GM18507 (cell line): ENCODE results near the gene SF3A2.

Source experiments
- DNase-seq: peaks from one replicate; pipeline ENCODE4 v3.0.0; 2011; ENCODE audit warnings: low read depth; ENCODE audit not compliant: insufficient read length; ENCODE audit errors: extremely low spot score
- FAIRE-seq: peaks from 2 replicates; lab custom pipeline; 2011; peaks lifted over from hg19 to GRCh38; lab: Jason Lieb, UNC

The SF3A2 gene

DNA sequence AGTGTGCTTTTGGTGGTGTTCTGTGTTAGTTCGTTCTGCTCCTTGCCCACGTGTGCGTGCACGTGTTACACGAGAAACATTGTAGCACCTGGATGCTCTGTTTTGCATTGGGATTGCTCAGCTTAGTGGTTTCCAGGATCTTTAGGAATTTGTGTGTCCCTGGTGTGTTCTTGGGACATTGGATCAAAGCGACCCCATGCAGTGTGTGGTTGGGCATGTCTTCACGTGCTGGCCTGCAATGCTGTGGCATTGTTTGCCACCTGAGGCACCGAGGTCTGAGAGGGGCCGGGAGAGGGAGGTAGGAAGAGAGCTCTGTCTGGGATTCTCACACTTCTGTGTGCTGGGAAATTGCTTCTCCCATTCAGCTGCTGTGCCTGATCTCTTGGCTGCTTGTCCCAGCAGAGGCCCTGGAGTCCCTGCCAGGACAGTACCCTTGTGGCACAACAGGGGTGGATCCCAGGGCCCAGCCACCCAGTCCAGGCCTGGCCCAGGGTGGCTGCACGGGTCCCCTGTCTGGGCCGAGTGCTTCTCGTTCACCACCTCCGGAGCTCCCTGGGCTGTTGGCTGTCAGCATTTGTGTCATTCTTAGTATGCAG, 11.8 kb upstream of the SF3A2 start:
- DNase-seq (no peak), FAIRE-seq (no peak)

DNA sequence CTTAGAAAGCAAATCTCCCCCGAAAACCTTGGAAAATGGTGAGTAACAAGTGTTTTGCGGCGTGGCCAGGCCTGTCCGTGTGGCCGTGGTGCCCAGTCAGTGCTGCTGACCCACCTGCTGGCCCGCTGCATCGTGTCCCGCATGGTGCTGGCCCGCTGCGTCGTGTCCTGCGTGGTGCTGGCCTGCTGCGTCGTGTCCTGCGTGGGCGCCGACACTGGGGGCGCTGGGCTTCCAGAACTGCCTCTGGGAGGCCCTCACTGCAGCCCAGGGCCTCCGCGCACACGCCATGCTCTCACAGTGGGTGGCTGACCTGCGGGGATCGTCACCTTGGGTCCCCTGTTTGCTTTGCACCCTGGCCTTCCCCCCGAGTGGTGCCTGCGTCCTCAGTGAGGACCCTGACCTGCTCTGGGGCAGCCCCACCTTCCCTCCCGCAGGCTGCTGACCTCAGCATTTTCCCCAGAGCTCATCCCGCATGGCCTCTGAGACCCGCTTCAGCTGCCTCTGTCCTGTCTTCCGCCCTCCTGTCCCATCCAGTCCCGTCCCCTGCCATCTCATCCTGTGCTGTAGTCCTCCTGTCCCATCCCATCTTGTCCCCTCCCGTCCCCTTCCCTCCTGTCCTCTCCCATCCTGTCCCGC, 11.1 kb upstream of the SF3A2 start:
- DNase-seq (no peak), FAIRE-seq (no peak)

DNA sequence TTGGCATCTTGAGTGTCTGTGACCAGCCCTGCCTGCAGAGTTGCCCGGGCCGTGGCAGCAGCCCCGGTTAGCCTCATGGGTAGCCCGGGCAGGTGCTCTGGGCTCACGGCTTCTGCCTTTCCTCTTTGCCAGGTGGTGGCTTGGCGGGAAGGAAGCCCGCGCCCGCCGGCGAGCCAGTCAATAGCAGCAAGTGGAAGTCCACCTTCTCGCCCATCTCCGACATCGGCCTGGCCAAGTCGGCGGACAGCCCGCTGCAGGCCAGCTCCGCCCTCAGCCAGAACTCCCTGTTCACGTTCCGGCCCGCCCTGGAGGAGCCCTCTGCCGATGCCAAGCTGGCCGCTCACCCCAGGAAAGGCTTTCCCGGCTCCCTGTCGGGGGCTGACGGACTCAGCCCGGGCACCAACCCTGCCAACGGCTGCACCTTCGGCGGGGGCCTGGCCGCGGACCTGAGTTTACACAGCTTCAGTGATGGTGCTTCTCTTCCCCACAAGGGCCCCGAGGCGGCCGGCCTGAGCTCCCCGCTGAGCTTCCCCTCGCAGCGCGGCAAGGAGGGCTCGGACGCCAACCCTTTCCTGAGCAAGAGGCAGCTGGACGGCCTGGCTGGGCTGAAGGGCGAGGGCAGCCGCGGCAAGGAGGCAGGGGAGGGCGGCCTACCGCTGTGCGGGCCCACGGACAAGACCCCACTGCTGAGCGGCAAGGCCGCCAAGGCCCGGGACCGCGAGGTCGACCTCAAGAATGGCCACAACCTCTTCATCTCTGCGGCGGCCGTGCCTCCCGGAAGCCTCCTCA, 10.4 kb upstream of the SF3A2 start:
- DNase-seq (no peak), FAIRE-seq (no peak)

DNA sequence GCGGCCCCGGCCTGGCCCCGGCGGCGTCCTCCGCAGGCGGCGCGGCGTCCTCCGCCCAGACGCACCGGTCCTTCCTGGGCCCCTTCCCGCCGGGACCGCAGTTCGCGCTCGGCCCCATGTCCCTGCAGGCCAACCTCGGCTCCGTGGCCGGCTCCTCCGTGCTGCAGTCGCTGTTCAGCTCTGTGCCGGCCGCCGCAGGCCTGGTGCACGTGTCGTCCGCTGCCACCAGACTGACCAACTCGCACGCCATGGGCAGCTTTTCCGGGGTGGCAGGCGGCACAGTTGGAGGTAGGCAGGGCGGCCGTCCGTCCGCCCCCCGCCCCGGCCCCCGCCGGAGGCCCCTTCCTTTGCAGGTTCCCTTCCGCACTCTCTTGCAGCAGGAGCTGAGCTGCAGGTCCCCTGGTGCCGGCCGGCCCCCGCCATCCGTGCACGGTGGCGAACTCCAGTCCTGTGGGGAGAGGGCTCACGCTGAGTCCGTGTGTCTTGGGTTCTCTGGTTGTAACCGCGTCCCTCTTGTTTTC, 9.7 kb upstream of the SF3A2 start:
- FAIRE-seq, result no peak

DNA sequence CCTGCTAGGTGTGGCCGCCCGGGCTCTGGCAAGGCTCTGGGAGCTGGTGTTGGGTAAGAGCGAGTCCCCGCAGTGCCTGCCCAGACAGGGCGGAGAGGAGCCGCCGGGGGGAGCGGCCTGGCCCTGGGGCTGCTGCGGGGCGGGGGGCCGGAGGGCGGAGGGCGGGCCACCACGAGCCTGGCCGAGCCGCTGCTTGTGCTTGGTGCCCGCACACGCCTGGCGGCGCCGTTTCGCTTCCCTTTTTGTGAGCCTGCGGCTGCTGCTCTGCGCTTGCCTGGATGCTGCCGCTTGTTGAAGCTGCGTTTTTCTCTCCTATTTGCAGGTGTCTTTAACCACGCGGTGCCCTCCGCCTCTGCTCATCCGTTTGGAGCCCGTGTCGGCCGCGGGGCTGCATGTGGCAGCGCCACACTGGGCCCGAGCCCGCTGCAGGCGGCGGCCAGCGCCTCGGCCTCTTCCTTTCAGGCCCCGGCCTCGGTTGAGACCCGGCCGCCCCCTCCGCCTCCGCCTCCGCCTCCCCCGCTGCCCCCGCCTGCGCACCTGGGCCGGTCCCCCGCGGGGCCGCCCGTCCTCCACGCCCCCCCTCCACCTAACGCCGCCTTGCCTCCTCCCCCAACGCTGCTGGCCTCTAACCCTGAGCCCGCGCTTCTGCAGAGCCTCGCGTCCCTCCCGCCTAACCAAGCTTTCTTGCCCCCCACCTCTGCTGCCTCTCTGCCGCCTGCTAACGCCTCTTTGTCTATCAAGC, 9.0 kb upstream of the SF3A2 start:
- peak; percentile 57 for DNase-seq
- peak; percentile 77 for FAIRE-seq

More for the DNA sequence above, 9.7 kb upstream of the SF3A2 start:
- no peak for DNase-seq

DNA sequence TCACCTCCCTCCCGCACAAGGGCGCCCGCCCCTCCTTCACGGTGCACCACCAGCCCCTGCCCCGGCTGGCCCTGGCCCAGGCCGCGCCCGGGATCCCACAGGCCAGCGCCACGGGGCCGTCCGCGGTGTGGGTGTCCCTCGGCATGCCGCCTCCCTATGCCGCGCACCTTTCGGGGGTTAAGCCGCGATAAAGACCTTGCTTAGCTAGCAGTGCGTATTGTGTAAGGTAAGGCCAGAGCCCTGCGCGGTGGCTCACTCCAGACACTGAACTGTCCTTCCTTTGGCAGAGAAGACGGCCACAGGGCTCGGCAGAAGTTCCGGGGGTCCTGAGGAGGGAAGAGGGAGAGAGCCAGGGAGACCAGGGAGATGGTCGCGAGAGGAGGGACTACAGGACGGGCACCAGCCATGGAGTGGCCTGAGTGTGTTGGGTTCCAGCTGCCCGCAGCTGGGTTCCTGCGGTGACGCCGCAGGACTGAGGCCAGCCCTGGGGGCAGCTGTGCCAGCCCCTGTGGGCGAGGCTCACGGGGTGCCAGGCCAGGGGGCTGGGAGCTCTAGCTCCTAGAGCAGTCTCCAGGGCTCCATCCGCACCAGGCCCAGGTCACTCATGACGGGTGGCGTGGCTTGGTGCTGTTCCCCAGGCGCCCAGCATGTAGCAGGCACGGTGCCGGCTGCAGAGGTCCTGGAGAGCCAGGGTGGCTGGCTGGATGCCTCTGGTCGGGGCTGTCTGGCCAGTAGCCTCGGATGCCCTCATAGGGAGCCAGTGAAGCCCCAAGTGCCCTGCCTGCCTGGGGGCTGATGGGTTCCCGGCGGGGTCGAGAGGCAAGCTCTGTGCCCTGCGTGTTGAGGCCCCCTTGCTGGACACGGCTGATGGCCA, 8.2 kb upstream of the SF3A2 start:
- no peak for FAIRE-seq

DNA sequence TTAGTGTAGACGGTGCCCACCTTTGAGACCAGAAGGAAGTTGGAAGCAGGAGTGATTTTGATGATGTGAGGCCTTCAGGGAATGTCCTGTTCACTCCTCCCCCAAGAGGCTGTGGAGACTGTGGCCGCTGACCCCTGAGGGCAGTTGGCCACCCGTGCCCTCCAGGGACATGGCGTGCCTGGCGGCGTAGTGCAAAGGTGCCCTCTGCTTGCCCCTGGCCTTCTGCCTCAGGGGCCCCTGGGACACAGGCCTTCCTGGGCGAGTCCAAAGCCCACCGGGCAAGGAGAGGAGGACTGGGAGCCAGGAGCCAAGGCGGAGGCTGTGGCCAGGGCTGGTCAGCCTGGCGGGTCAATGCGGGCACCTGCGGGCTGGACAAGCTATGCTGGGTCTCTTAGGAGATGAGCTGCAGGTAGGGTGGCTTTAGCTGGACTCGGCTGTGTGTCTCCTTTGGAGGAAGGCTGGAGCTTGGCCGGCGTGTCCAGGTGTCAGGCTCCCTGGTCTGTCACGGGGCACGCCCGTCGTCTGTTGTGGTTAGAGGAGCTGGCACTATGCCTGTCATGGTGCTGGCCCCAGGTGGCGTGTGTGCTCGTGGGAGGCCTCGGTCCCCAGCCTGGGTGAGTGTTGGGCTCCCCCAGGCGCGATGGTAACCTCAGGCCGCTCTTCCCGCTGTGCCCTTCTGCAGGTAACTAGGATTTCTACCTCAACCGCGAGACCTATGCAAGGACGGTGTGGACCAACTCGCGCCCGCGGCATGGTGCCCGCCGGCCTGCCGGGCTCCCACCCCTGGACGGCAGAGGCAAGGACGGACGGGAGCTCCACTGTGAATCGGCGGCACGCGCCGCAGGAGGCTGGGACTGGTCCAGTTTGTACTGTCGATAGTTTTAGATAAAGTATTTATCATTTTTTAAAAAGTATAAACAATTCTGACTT, 7.3 kb upstream of the SF3A2 start:
- no peak for DNase-seq
- no peak for FAIRE-seq

More for the DNA sequence above, 8.2 kb upstream of the SF3A2 start:
- no peak for DNase-seq

DNA sequence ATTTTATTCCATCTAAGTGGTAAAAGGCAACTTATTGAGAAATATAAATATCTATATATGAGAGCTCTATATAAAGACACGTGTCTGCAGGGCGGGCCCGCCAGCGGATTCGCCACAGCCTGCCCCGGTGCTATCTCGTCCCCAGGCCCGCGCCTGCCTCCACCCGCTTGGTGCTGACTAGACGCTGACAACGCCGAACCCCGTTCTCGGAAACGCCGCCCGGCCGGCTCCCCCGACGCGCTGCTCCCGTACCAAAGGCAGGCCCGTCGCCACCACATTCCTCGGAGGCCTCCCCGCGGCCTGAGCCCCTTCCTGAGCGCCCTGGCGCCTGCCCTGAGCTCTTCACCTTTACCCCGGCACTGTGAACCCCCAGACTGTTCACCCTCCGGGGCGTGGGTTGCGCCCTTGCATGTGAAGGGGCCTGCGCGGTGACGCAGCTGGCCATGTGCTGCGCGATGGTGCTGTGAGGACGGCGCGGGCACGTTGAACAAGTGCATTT, 6.5 kb upstream of the SF3A2 start:
- no peak for FAIRE-seq

DNA sequence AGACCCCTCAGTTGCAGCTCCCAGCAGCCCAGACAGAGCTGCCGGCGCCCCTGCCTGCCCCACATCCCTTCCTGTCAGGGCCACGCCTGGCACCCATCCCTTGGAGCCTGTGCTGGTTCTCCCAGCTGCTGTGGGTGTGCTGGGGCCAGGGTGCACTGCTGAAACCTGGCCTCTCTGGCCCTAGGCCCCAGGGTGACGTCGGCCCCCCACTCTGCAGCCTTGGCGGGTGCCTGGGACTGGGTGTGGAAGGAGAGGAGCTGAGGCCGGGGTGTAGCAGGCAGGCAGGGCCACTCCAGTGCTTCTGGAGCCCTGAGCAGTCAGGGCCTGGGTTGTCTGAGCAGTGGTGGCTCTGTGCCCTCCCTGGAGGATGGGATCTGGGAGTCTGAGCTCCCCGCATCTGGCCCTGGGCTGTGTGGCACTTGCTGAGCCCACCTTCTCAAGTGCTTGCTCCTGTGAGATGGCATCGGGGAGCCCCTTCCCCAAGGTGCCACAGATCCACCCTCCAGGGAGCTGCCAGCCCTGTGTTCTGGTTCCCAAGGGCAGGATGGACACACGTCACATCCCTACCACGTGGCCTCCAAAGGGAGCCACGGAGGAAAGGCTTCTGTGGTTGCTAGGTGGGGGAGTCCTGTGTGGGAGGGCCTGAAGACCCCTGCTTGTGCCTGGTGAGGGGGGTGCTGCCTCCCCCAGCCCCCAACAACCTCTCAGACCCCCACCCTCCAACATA, 5.7 kb upstream of the SF3A2 start:
- DNase-seq (no peak), FAIRE-seq (no peak)

More for the DNA sequence above, 6.5 kb upstream of the SF3A2 start:
- DNase-seq, result no peak

DNA sequence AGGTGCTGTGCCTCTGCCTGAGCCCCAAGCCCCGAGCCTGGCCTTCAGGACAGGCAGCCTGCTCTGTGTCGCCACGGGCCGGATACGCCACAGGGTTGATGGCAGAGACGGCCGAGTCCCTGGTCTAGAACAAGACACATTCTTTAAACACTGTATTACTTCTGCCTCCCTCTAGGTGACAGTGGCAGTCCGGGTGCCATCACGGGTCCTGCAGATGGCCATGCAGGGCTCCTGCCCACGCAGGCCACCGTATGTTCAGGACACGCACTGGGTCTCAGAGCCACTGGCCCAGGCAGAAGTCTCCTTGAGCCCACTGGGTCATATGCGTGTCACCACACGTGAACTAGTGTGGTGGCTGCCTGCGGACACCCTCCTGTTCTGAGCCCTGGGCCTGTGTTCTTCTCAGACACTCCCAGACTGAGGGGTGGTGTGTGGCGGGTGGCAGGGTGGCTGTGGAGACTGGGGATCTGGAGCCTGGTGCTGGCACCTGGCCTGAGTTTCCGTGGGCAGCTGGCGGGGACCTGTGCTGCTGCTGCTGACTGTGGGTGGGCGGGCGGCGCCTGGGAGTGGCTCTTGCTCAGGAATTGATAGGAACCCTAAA, 4.9 kb upstream of the SF3A2 start:
- no peak for FAIRE-seq
- no peak for DNase-seq

DNA sequence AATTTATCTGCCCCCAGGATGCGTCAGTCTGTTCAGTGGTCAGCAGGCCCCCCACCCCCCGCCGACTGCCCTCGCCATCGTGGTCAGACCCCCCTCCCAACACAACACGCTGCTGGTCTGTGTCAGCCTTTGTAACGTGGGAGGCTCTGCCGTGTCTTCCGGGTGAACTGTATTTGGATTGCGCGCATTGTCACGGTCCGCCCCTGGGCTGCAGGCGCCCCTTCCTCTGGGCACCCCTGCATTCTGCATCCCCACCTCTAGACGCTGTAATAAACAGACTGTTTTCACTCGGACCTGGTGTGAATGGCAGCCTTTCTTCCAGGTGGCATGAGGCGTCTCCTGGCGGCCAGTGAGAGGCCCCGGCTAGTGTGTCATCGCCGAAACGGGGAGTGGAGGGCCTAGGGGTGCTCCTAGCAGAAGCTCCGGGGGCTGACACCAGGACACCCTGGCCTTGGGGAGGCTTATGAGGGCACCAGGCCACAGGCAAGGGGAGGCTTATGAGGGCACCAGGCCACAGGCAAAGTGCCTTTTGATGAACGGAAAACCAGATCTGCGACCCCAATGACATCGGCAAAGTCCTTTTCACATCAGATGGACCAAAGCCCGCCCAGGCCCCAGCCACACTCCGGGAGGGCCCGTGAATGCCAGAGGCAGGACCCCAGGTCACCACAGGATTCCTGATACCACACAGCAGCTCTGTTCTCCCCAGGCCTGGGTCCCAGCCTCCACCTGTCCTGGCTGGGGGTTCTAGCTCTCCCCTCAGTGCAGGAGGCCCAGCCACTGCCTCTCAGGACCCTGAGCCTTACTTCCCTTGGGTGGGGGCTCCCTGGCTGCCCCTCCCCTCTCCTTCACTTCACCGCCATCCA, 4.1 kb upstream of the SF3A2 start:
- no peak for FAIRE-seq
- DNase-seq, result no peak

DNA sequence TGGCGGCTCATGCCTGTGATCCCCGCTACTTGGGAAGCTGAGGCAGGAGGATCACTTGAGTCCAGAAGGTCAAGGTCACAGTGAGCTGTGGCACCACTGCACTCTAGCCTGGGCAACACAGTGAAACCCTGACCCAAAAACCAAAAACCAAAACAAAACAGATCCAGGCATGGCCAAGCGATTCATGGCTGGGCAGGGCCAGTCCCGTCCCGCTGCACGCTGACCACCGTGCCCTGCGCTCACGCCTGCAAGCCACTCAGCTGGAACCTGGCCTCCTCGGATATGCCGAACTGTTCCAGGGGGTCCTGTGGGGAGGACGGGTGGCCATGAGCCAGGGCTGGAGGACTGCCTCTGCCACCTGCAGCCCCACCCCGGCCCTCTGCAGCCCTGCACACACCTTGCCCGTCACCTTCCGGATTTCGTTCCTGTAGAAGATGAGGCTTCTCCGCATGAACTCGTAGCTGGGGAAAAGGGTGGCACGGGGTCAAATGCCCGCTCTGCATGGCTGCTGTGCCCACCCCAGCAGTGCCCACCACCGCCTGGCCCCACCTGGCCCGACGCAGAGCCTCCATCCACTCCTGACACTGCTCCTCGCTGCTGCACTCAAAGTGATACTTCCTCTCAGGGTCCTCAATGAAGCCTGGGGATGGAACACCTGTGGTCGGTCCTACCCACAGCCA, 2.9 kb upstream of the SF3A2 start:
- DNase-seq (no peak), FAIRE-seq (no peak)

DNA sequence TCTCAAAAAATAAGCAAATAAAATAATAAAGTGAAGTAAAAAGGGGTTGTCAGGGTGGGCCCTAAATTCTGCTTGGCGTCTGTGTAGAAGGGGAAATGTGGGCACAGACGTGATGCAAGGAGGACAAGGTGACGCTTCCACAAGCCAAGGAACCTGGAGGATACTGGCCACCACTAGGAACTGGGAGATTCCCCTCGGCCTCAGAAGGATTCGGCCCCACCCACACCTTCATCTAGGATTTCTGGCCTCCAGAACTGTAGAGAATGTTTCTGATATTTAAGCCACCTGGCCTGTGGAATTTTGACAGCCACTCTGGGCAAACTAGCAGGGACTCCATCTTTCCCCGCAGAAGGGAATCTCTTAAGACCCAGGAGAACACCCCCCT, 1.6 kb upstream of the SF3A2 start:
- DNase-seq (no peak), FAIRE-seq (no peak)

DNA sequence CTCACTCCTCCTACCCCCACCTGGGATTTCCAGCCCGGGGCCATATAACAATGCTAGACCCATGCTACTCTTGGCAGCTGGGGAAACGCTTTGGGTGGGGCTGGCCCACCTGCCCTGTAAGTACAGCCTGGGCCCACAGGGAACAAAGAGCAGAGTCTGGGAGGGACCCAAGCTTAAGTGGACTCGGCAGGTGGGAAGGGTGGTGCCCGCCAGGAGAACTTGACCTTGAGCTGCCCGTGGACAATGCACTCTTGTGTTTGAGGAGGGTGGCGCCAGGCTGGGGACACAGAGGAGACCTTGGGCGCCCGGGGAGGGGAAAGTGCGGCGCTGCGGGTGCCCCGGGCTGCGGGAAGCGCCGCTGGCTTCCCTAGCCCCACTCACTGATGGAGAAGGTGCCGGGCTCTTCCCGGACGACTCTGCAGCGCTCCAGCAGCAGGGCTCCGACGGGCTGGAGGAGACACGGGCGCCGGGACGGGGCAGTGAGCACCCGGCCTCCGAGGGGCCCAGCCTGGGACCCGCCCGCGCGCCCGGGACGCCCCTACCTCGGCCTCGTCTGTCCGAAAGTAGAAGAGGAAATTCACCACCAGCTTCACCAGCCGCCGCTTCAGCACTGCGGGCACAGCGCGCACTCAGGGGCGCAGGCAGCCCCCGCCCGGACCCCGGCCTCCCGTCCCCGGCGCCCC, 1.1 kb upstream of the SF3A2 start:
- no peak for DNase-seq
- FAIRE-seq, result no peak

DNA sequence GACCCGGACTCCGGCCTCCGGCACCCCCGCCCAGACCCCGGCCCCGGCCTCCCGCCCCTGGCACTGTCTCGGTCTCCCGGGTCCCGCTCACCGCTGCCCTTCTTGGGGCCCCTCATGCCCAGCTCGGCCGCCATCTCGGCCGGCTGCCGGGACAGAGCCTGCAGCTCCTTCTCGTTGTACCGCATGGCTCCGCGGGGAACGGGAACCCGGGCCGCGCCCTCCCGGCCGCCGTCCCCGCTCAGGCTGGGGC, 635 bp upstream of the SF3A2 start:
- DNase-seq (no peak), FAIRE-seq (no peak)
